SK-N-DZ (cell line): ENCODE data around the gene ABCF1.

Experiments used
- DNase-seq: peaks from one replicate; pipeline ENCODE4 v3.0.0-alpha.2; 2015; ENCODE audit warnings: low spot score

ABCF1 gene

DNA sequence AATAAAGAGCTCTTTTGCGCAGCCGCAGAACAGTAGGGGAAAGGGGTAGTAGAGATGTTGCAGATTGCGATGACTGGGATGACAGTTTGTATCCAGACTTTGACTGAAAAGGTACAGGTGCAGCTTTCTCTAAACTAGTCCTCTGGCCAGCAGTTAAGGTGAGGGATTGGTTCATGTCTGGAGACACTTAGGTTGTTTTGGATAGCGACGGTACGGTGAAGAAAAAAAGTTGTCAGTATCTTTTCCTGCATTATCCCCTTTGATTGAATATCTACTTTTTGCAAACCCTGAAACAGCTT is 13.6 kb upstream of the ABCF1 start:
- no peak for DNase-seq

DNA sequence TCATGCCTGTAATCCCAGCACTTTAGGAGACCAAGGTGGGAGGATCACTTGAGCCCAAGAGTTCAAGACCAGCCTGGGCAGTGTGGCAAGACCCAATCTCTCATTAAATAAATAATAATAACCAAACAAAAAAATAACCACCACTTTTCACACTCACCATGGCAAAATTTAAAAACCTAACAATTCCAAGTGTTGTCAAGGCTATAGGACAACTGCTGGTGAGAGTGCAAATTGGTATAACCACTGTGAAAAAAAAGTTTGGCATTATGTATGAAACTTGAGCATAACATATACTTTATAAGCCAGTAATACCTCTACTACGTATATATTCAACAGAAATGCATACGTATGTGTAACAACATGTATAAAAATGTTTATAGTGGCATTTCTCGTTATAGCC is 10.3 kb upstream of the ABCF1 start:
- DNase-seq: no peak

DNA sequence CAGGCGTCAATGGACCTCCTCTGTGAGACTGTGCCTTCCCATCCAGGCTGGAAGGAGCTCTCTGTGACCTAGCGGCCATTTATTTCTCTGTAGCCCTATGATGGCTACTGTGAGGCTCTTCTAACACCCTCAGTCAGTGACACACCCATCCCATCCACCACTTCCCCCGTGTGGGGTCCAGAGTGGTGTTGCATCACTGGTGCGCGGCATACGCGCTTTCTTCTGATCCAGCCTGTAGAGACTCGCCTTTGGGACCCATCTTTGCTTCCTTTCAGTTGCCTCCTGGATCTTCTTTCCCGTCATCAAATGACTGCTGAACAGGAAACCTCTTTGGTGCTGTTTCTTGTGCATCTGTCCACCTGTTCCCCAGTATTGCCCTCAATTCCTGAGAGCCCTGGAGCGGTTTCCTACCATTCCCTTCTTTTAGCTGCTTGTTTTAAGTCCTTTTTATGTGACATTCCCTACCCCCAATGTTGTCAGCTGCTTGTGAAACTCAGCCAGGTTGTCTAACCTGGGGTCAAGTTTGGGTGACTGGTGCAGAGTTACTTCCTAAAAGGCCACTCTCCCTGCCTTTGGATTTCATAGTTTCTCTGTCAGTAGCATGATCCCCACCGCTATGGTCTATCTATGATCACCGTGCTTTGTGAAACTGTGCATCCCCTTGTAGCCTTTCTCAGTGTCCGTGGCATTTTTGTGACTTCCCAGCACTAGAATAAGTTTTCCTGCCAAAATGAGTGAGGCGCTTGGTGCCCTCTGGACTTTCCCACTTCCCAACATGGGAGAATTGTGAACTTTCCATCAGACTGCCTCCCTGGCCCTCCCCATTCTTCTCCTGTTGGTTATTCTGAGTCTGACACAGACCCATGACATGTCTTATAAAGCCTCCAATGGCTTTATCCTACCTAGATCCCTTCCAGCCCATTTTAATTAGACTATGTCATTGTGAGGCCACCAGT is 8.5 kb upstream of the ABCF1 start:
- DNase-seq: no peak

- no peak for DNase-seq
These were observed 7.1 kb upstream of the ABCF1 start for GRCh38 chr6:30564114-30564513.

DNA sequence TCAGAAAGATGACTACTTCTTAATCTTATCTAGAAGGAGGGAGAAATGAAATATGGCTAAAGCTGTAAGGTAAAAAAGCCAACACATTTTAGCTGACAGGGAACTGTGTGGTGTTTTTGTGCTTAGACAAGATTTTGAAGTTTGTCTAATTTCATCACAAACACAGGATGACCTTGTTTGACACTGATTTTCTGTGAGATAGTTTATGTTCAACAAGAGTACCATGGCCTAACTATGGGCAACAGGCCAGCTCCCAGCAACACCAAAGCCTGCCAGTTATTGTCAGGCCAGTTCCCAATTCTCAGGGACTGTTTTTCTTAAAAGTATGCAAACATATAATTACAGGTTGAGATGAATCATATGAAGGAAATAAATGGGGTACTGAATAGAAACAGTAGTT is 5.5 kb upstream of the ABCF1 start:
- no peak for DNase-seq

- DNase-seq: no peak
These were observed 3.0 kb upstream of the ABCF1 start for GRCh38 chr6:30568245-30568644.

GRCh38 chr6:30570263-30570662 is 979 bp upstream of the ABCF1 start:
- DNase-seq: no peak

- DNase-seq: no peak
These were observed 535 bp upstream of the ABCF1 start for GRCh38 chr6:30570740-30571074.

- no peak for DNase-seq
These were observed 480 bp downstream of the ABCF1 start for GRCh38 chr6:30571762-30572082.

GRCh38 chr6:30572148-30572547 is 906 bp downstream of the ABCF1 start:
- DNase-seq: no peak

GRCh38 chr6:30573113-30573512 is 1.9 kb downstream of the ABCF1 start:
- no peak for DNase-seq

- no peak for DNase-seq
These were observed 6.8 kb downstream of the ABCF1 start for GRCh38 chr6:30578051-30578450.

- no peak for DNase-seq
These were observed 12.7 kb downstream of the ABCF1 start for GRCh38 chr6:30583921-30584320.

DNA sequence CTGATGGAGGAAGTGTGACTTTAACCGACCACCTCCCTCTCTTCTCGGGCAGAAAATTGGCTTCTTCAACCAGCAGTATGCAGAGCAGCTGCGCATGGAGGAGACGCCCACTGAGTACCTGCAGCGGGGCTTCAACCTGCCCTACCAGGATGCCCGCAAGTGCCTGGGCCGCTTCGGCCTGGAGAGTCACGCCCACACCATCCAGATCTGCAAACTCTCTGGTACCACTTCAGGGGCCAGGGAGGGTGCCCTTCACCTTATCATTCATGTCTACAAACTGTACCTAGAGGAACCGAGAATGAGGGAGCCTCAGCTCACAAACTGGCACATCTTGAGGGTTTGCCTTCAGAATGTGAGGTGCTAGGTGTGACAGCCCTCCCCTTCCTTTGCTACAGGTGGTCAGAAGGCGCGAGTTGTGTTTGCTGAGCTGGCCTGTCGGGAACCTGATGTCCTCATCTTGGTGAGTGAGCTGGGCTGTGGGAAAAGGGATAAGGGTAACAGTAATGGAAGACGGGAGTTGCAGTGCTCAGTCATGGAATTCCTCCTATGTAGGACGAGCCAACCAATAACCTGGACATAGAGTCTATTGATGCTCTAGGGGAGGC is 18.6 kb downstream of the ABCF1 start:
- DNase-seq: no peak

DNA sequence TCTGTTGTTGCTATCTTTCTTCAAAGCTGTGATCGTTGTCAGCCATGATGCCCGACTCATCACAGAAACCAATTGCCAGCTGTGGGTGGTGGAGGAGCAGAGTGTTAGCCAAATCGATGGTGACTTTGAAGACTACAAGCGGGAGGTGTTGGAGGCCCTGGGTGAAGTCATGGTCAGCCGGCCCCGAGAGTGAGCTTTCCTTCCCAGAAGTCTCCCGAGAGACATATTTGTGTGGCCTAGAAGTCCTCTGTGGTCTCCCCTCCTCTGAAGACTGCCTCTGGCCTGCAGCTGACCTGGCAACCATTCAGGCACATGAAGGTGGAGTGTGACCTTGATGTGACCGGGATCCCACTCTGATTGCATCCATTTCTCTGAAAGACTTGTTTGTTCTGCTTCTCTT is 19.3 kb downstream of the ABCF1 start:
- no peak for DNase-seq

GRCh38 chr6:30591008-30591407 is 19.8 kb downstream of the ABCF1 start:
- no peak for DNase-seq

DNA sequence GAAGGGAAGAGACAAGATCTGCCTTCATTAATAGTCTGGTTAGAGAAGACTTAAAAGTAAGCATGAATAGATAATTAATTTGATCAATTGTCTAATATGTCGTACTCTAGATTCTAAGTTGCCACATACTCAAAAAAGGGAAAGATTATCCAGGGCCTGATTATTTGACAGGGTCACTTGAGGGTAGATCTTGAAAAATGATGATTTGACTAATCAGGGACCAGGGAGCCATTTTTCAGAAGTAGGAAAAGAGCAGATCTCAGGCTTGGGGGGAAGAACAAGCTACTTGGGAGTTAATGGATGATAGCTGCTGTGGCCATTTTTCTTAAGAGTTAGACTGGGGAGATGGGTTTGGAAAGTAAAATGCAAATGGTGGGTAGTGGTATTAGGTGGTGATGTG is 21.0 kb downstream of the ABCF1 start:
- no peak for DNase-seq

GRCh38 chr6:30597315-30598144 is 26.3 kb downstream of the ABCF1 start:
- peak; percentile 76 for DNase-seq

DNA sequence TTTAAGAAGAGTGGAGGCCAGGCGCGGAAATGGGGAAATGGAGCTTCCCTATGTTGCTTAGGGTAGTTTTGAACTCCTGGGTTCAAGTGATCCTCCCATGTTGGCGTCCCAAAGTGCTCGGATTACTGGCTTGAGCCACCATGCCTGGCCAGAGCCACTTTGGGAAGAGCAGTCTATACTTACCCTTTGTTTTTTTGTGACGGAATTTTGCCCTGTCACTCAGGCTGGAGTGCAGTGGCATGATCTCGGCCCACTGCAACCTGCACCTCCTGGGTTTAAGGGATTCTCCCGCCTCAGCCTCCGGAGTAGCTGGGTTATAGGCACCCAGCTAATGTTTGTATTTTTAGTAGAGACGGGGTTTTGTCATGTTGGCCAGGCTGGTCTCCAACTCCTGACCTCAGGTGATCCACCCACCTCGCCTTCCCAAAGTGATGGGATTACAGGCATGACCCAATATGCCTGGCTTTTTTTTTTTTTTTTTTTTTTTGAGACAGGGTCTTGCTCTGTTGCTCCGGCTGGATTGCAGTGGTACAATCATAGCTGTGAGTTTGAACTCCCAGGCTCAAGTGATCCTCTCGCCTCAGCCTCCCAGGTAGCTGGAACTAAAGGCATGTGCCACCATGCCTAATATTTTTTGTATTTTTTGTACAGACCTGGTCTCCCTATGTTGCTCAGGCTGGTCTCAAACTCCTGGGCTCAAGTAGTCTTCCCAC is 27.8 kb downstream of the ABCF1 start:
- no peak for DNase-seq

DNA sequence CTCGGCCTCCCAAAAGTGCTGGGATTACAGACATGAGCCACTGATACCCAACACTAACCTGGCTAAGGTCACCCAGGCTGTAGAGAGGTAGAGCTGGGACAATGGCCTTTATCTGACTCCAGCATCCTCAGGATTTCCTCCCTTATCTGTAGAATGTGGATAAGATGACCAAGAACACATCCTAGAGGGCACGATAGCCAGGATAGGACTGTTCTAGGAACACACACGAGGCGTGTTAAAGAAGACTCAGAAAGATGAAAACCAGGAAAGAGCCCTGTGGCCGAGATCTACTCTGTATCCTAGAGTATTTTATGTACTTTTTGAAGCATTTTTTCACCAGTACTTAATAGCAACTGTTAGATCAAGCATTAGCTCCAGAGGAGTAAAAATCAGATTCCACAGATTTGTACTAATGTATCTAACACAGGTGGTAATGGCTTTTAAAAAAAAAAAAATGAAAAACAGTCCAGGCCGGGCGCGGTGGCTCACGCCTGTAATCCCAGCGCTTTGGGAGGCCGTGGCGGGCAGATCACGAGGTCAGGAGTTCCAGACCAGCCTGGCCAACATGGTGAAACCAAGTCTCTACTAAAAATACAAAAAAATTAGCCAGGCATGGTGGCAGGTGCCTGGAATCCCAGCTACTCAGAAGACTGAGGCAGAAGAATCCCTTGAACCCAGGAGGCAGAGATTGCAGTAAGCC is 28.5 kb downstream of the ABCF1 start:
- DNase-seq: no peak

GRCh38 chr6:30600451-30600961 is 29.3 kb downstream of the ABCF1 start:
- DNase-seq: no peak
